ENCODE results near the gene TPSAB1.
"Not testable (repeated sequence)": the region's sequence is repeated elsewhere in the genome, so short reads cannot be mapped to it uniquely, and the experiment has no call there.

The TPSAB1 gene

DNA sequence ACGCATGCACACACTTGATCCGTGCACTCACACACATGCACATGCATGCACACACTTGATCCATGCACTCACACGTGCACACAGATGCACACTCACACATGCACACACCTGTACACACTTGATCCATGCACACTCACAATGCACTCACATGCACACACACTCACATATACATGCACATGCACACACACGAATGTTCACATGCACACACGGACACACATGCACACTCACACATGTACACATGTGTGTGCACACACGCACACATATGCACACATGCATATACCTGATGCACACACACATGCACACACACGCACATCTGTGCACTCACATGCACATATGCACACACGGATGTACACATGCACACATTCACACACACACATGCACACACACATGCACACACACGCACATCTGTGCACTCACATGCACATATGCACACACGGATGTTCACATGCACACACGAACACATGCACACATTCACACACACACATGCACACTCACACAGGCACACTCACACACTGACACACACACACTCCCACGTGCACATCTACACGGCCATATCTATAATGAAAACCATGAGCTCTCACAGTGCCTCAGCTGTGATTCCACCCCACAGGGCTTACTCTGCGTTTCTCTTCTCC, 7.5 kb downstream of the TPSAB1 start:
- not testable (repeated sequence) for DNase-seq (ENCODE audit: low read depth in 2 of 2)

DNA sequence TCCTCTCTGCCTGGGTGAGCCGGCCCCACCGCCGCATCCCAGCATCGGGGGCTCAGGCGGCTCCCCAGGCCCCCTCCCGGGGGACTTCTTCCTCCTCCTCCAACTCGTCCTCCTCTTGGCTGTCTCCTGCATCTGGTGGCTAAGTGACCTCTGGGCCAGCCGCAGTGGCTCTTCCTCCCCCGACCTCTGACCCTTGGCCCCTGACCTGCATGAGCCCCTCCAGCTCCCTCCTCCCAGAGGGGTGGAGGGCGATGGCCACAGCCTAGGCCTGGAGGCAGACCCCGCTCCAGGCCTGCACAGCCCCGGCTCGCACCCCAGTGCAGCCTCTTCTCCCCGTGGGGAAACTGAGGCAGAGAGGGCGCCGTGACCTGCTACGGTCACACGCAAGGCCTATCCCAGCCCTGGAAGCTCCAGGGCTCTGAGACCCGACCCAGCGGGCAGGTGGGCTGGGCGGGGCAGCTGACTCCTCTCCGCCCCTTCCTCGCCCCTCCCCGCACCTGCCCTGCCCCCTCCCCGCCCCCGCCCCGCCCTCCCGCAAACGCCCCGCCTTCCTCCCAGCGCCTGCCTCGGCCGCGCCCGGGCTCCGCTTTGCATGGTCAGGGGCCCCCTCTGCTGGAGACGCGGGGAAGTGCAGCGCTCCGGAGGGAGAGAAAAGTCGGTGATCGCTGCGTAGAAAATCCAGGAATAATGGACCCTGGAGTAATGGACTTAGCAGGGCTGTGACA, 8.7 kb downstream of the TPSAB1 start:
- not testable (repeated sequence) for DNase-seq (ENCODE audit: low read depth in 2 of 2)

DNA sequence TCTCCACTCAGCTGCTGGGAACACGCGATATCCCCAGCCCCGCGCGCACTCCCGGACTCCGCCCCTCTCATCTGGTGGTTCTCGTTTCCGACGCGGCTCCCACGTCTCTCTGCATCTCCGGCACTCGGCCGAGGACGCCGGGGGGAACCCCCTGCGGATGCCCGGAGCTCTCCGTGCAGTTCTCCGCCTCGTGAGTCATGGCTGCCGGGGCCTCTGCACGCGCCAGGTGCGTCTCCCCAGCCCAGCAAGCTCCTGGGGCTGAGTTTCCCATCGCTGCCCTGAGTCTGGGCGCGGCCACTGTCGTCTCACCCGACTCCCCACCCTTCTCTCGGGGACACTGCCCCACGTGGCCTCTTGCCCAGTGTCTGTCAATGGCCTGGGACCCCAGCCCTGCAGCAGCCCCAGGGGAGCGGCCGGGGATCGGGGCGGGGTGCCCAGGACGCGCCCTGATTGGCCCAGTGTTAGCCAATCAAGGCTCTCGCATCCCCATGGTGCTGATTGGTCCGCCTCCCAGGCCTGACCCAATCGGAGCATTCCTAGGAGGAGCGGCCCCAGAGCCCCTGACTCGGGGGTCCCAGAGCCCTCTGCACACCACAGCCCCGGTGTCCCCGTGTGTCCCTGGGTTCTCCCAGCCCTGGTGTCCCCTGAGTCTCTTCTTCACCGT, 13.3 kb downstream of the TPSAB1 start:
- not testable (repeated sequence) for DNase-seq (ENCODE audit: low read depth in 2 of 2)

DNA sequence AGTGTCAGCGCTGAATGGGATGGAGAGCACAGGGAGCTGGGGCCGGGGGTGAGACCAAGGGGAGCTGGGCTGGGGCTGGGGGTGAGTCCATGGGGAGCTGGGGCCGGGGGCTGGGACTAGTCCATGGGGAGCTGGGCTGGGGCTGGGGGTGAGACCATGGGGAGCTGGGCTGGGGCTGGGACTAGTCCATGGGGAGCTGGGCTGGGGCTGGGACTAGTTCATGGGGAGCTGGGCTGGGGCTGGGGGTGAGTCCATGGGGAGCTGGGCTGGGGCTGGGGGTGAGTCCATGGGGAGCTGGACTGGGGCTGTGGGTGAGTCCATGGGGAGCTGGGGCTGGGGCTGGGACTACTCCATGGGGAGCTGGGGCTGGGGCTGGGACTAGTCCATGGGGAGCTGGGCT, 14.3 kb downstream of the TPSAB1 start:
- DNase-seq (ENCODE audit: low read depth in 2 of 2), result not testable (repeated sequence)

DNA sequence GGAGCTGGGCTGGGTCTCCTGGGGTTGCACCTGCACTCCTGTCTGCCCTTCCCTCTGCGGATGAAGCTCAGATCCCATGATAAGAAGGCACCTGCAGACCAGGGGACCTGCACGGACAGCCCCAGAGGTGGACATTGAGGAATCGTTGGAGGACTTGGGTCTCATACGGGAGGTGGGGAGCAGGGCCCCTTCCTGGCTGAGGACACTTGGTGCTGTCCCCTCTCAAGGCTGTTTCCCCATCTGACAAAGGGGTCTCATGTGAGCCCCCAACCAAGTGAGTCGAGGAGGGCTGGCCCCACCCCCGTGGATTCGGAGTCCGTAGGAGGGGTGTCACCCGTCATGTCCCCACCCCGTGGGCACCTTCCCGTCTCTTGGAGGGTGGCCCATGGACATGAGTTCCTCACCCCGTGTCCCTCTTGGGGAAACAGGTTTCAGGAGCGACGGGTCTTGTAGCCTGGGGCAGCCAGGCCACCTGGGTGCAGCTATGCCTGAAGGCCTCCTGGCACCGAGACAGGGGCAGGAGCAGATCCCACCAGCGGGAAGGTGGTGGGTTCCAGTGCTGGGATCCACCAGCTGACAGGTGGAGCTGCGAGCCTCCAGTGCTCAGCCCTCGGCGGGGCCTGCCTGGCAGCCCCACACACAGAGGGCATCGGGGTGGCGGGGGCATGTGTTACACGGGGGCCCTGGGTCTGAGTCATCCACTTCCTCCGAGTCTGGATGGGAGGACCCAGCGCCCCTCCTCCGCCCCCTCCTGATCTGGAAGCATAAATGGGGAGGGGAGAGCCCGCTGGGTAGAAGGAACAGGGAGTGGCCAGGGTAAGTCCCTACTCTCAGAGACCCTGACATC, 15.0 kb downstream of the TPSAB1 start, which contains the start of gene TPSD1:
TSS of gene TPSD1 (plus strand) at position 794 of the 847 bp plus-strand sequence. CDS start 212 bp downstream, outside the sequence.
- not testable (repeated sequence) for DNase-seq (ENCODE audit: low read depth in 2 of 2)

DNA sequence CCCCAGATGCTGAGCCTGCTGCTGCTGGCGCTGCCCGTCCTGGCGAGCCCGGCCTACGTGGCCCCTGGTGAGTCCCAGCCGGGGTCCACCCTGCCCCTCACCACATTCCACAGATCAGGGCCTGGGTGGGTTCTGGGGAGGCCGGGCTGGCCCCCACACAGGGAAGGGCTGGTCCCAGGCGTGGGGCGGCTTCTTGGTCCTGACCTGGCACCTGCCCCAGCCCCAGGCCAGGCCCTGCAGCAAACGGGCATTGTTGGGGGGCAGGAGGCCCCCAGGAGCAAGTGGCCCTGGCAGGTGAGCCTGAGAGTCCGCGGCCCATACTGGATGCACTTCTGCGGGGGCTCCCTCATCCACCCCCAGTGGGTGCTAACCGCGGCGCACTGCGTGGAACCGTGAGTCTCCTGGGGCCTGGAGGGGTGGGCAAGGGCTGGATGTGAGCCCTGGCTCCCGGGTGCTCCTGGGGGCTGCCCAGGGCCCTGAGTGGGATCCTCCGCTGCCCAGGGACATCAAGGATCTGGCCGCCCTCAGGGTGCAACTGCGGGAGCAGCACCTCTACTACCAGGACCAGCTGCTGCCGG, 15.9 kb downstream of the TPSAB1 start:
- DNase-seq (ENCODE audit: low read depth in 2 of 2), result not testable (repeated sequence)

DNA sequence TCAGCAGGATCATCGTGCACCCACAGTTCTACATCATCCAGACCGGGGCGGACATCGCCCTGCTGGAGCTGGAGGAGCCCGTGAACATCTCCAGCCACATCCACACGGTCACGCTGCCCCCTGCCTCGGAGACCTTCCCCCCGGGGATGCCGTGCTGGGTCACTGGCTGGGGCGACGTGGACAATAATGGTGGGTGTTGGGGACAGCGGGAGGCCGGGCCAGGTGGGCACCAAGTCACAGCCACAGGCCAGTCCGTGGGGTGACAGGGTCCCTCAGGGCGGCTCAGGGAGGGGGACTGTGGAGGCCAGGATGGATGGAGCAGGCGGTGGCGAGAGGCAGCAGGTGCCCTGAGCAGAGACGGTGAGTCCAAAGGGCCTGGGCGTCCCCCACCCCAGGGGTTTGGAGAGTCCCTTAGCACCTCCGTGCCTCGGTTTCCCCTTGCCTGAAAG, 16.4 kb downstream of the TPSAB1 start:
- no peak for DNase-seq (ENCODE audit: low read depth in 2 of 2)

DNA sequence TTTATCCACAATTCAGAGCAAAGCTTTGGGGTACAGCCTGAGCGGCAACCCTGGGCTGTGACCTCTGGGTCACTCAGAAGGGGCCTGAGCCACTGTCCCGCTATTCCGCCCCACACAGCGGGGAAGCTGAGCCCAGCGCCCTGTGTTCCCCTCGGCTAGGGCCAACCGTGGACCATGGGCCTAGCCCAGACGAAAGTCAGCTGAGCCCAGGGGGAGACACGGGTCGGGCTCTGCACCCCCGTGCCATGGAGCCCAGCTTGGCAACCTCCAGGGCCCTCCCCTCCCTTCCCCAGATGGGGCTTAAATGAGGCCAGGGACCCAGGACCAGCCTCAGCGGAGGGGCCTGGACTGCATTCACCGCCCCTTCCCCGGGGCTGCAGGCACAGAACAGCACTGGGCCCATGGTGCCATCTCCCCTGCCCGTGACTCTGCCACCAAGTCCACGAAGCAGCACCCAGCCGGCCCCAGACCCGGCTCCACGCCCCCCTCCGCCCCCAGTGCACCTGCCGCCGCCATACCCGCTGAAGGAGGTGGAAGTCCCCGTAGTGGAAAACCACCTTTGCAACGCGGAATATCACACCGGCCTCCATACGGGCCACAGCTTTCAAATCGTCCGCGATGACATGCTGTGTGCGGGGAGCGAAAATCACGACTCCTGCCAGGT, 17.2 kb downstream of the TPSAB1 start:
- no peak for DNase-seq (ENCODE audit: low read depth in 2 of 2)

DNA sequence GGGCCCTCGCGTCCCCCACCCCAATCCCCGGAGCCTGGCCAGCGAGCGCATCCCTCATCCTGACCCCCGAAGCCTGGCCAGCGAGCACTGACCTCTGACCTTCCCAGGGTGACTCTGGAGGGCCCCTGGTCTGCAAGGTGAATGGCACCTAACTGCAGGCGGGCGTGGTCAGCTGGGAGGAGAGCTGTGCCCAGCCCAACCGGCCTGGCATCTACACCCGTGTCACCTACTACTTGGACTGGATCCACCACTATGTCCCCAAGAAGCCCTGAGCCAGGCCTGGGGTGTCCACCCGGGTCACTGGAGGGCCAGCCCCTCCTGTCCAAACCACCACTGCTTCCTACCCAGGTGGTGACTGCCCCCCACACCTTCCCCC, 17.7 kb downstream of the TPSAB1 start:
- DNase-seq (ENCODE audit: low read depth in 2 of 2), result no peak

DNA sequence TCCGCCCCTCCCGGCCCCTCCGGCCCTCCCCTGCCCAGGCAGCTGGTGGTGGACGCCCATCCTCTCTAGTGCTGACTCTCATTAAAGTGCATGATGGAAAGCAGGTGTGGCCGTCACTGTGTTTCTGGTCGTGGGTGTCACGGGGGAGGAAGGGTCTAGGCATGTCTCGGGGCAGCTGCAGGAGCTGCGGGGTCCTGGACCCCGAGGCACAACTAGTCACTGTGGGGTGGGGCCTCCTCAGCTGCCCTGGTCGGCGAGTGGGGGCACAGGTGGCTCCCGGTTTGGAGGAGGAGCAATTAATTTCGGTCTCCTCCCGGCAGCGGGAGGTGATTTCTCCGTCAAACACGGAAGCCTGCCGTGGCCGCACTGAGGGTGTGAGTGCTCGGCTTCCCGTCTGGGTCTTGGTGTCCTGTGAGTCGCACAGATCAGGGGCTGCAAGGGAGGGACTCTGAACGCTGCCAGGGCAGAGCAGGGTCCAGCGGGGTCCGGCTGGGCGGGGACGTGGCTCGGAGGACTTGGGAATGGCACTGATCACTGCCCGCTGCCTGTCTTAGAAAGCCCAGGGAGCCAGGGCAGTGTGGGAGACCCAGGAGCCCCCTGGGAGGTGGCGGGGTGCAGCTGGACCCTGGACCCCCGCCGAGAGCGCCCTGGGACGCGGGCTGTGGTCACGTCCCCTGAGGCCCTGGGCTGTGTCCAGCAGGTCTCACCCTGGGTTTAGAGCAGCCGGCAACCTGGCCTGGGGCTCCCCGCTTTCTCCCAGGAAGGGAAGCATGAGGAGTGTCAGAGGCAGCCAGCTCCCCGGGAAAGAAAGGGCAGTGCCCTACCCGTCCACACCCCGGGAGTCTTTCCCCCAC, 18.6 kb downstream of the TPSAB1 start:
- no peak for DNase-seq (ENCODE audit: low read depth in 2 of 2)

DNA sequence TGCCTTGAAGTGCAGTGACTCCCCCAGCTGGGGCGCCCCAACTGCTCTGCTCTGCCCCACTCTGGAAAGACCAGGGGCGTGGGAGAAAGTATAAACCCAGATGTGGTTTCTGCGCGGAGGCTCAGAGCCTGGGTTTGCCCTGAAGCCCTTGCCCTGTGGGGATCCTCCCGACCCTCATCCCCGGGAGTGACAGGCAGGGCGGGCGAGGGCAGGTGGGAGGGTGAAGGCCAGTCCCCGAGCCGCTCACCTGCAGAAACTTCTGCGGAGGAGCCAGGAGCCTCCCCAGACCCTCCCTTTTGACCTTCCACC, 19.2 kb downstream of the TPSAB1 start:
- DNase-seq (ENCODE audit: low read depth in 2 of 2), result no peak

DNA sequence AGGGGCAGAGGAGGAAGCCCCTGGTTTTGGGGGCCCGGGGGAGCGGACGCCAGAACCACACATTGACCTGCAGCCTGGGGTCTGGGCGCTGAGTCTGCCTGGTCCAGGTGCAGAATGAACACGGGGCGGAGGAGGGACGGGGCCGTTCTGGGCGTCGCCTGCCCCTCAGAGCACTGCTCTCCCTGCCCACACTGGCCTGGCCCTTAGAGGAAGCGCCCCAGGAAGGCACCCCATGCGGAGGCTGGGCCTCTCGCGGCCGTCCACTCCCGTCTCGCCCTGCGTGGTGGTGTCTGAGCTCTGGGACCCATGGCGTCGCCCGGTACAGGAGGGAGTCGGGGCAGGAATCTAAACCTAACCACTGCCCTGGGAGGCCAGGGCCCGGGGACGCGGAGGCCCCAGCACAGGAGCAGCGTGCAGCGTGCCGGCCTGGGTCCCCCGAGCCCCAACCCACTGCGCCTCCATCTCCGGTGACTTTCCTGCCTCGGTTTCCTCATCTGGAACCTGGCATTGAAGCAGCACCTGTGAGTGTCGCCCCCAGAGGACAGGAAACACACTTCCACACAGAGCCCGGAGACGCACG, 19.7 kb downstream of the TPSAB1 start:
- no peak for DNase-seq (ENCODE audit: low read depth in 2 of 2)

DNA sequence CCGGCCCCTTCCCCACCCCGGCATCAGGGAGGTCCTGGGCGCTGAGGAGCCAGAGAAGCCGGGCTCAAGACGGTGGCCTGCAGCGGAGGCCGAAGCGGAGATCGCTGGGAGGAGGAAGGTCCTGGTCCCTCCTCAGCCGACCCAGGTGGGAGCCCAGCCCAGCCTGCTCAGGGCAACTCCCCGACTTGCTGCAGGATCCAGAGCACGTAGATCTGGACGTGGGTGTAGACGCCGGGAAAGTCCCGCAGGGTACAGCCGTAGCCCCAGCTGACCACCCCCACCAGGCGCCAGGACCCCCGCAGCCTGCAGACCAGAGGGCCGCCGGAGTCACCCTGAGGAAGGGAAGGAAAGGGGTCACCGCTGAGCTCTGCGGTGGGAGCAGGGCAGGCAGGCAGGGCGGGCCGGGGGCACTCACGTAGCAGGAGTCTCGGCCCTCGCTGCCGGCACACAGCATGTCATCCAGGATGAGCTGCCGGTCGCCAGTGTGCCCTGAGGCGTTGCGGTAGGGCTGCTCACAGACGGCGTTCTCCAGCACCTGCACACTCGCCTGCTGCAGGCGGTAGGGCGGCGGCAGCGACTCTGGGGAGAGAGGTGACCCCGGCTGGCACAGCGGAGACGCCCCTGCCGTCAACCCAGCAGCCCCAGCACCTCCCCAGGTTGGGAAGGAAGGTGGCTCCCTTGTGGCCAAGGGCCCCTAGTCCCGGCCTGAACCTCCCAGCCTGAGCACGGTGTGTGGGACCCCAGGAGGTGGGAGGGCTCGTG, 20.8 kb downstream of the TPSAB1 start:
- no peak for DNase-seq (ENCODE audit: low read depth in 2 of 2)

DNA sequence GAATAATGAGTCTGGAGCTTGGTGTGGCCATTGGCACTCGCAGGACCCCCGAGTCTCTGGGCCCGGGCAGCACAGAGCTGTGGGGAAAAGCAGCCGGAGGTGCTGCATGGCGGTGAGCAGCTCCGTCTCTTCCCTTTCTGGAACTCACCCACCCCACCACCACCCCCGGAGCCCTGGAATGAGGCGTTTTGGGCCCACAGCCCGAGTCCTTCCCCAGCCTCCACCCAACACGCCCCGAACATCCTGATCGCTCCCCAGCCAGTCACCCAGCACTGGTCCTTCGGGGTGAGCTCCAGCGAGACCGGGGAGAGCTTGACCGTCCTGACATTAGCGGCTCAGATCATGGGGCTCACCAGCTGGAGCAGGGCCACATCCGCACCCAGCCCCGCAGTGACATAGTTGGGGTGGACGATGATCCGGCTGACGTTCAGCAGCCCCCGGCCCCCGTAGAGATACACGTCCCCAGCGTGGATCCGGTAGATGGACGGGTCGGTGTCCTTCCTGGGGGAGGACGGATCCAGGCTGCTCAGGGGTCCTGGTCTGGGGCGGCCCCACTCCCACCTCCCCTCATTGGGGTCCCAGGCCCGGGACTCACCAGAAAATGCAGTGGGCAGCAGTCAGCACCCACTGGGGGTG, 21.8 kb downstream of the TPSAB1 start:
- no peak for DNase-seq (ENCODE audit: low read depth in 2 of 2)

DNA sequence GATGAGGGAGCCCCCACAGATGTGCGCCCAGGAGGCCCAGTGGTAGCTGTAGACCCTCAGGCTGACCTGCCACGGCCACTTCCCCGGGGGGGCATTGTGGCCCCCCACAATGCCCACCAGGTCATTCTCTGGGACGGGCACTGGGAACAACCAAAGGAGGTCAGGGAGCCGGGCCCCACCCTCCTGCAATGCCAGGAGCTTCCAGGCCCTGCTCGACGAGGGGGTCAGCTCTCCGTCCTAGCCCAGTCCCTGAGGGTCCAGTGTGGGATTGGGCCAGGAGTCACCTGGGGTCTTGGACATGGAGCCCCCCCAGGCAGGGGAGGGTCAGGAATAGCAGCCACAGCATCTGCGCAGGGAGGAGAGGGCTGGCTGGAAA, 22.3 kb downstream of the TPSAB1 start:
- DNase-seq (ENCODE audit: low read depth in 2 of 2), result no peak

DNA sequence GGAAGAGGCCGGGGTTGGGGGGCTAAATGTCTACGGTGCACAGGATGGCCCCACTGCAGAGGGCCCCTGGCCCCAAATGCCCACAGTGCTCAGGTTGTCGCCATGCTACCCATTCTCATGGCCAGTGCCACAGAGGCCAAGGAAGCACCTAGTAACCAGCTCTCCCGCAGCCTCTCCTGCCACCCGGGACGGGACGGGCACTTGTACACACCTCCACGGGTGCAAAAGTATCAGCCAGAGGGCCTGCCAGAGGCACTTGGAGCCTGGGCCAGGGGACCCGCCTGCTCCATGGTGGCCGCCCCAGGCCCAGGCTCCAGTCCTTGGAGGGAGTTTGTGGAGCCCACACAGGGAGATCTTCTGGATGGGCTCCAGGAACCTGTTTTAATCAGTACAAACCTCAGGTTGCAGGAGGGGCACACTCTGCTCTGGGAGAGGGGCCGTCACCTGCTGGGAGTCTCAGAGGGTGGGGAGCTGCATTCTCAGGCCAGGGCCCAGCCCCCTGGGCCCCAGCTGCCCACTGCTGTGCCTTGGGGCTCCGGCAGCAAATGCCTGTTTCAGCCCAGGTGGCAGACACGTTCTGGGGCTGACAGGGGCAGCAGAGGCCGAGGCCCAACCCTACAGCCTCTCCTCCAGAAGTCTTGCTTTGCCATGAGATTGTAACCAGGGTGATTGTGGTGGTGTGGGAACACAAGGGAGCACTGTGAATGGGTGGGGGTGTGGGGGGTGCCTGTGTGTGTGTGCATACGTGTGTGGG, 23.3 kb downstream of the TPSAB1 start:
- DNase-seq (ENCODE audit: low read depth in 2 of 2), result no peak

DNA sequence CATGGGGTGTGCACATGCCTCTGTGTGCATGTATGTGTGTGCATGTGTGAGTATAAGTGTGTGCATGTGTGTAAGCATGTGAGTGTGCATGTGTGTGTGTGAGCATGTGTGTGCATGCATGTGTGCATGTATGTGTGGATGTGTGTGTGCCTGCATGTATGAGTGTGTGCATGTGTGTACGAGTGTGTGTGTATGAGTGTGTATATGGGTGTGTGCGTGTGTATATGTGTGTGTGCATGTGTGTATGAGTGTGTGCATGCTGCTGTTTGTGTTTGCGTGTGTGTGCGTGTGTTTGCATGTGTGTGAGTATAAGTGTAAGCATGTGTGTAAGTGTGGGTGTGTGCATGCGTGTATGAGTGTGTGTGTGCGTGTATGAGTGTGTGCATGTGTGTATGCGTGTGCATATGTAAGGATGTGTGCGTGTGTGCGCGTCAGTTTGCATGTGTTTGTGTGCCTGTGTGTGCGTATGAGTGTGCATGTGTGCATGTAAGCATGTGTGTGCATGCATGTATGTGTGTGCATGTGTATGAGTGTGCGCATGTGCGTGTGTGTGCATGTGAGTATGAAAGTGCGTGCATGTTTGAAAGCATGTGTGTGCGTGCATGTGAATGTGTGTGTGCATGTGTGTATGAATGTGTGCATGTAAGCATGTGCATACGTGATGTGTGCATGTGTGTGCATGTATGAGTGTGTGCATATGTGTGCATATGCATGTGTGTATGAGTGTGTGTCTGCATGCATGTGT, 24.0 kb downstream of the TPSAB1 start:
- DNase-seq (ENCODE audit: low read depth in 2 of 2), result no peak
